HepG2 (cell line): ENCODE results near the gene LONP1. TPM values are rescaled to one million over a fixed set of nuclear protein-coding genes. Genes with fewer than 3 reads are reported as not detected.

ENCODE experiments used
- ADNP ChIP-seq: sonication (generic); formaldehyde crosslinking; IDR thresholded peaks from 2 replicates; pipeline ENCODE4 v1.4.0; 2020; ENCODE audit warnings: missing genetic modification reagents
- EED ChIP-seq: sonication (generic); formaldehyde crosslinking; IDR thresholded peaks from 2 replicates; pipeline ENCODE4 v1.5.0; 2020; ENCODE audit warnings: mild to moderate bottlenecking, missing genetic modification reagents
- KAT2B ChIP-seq: fragments of 150-350 bp; IDR thresholded peaks from 2 replicates; pipeline ENCODE4 v1.6.1; 2014; ENCODE audit warnings: low read depth, low read length, borderline replicate concordance
- SATB2 ChIP-seq: sonication (generic); formaldehyde crosslinking; IDR thresholded peaks from 2 replicates; pipeline ENCODE4 v1.5.0; 2020; ENCODE audit warnings: missing genetic modification reagents
- ZFAT ChIP-seq: sonication (generic); formaldehyde crosslinking; conservative IDR thresholded peaks from 2 replicates; pipeline ENCODE4 v1.8.1; 2023; ENCODE audit warnings: missing genetic modification reagents, inconsistent platforms
- ZFP41 ChIP-seq: sonication (generic); formaldehyde crosslinking; IDR thresholded peaks from 2 replicates; pipeline ENCODE4 v1.4.0; 2020; ENCODE audit warnings: mild to moderate bottlenecking, missing genetic modification reagents, borderline replicate concordance
- ZNF180 ChIP-seq: sonication (generic); formaldehyde crosslinking; IDR thresholded peaks from 2 replicates; pipeline ENCODE4 v1.4.0; 2020; ENCODE audit warnings: low read depth, missing genetic modification reagents, borderline replicate concordance
- ZNF207 ChIP-seq: fragments of 450-650 bp; IDR thresholded peaks from 2 replicates; pipeline ENCODE4 v1.6.1; 2016; ENCODE audit warnings: antibody characterized with exemption, borderline replicate concordance
- ZNF326 ChIP-seq: sonication (generic); formaldehyde crosslinking; IDR thresholded peaks from 2 replicates; pipeline ENCODE4 v1.4.0; 2020; ENCODE audit warnings: missing genetic modification reagents, borderline replicate concordance
- ZNF713 ChIP-seq: sonication (generic); formaldehyde crosslinking; IDR thresholded peaks from 2 replicates; pipeline ENCODE4 v1.4.0; 2020; ENCODE audit warnings: mild to moderate bottlenecking, missing genetic modification reagents
- ZNF747 ChIP-seq: sonication (generic); formaldehyde crosslinking; IDR thresholded peaks from 2 replicates; pipeline ENCODE4 v1.8.1; 2023; ENCODE audit warnings: missing genetic modification reagents, mild to moderate bottlenecking, borderline replicate concordance
- polyA plus RNA-seq, 8 experiments: library from polyadenylated mRNA; depleted of rRNA in 3 of 8; stranded (reverse) in 7 of 8; unstranded in 1 of 8; fragments of >200 nt; fragmentation: Illumina TruSeq in 4 of 8; extraction: Trizol in 4 of 8; gene quantifications; 2 replicates each; pipeline versions ENCODE4 v1.2.1 to v1.2.3, GENCODE V29; 2011 to 2016; ENCODE audit warnings: low read depth in 4 of 8, missing spikeins in 1 of 8, mixed read lengths in 1 of 8; ENCODE audit not compliant: insufficient read depth in 1 of 8
- total RNA-seq, 5 experiments: library from RNA; depleted of rRNA; stranded (reverse); fragments of >200 nt; fragmentation: Illumina TruSeq; extraction: Trizol; gene quantifications; 2 replicates each; pipeline ENCODE4 v1.2.3, GENCODE V29; 2016; ENCODE audit warnings: low read depth in 1 of 5
- TF ChIP-seq, protein P1 (sequence below), 2 experiments: sonication (generic) in 1 of 2; formaldehyde crosslinking in 1 of 2; IDR thresholded peaks; 2 replicates each; pipeline versions ENCODE4 v1.6.1 to v1.9.0; 2014 to 2022; ENCODE audit warnings: antibody characterized with exemption in 1 of 2, borderline replicate concordance in 1 of 2, inconsistent platforms in 1 of 2, low read depth in 1 of 2, missing genetic modification reagents in 1 of 2
- TF ChIP-seq, protein P2 (sequence below): IDR thresholded peaks from 2 replicates; pipeline ENCODE4 v1.6.1; 2016; ENCODE audit warnings: low read depth, missing genetic modification reagents, missing compliant biosample characterization
- TF ChIP-seq, protein P3 (sequence below): sonication (generic); formaldehyde crosslinking; conservative IDR thresholded peaks from 2 replicates; pipeline ENCODE4 v1.4.0; 2020; ENCODE audit warnings: missing genetic modification reagents

LONP1 gene
- total and polyA plus RNA-seq, 2 of the 13 experiments (the other 11 are each of a cell fraction or from before 2014, with no cell fraction given) = 59.5 to 76.8 TPM

DNA sequence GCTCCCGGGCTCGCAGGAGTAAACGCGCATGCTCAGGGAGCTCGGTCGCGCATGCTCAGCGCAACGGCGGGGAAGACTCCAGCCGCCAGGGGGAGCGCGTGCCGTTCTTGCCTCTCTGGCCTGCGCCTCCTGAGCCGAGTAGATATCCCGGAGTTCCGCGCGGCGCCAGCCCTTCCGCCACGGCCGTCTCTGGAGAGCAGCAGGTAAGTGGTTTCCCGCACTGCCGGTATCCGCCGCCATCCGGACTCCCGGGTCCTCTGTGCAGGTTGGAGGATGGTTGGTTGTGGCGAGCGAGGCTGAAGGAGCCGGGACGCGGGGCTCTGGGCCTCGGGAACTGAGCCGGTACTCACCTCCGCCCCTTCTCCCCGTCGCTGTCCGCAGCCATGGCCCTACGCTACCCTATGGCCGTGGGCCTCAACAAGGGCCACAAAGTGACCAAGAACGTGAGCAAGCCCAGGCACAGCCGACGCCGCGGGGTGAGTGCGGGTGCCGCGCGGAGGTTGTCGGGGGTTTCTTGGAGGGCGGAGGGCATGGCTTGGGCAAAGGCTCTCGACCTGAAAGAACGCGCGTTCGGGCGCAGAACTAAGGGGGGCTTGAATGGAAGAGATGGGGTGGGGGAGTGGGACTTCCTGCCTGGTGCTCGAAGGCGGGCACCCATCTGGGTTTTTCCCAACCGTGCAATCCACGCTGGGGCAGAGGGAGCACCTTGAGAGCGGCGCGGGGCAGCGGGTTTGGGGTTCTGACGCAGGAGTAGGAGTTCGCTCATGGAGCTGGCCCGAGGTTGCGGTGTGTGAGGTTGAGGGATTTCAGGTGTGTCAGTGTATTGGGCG is 29.6 kb downstream of the LONP1 start, which contains the start of gene RPL36 (continued):
- TF ChIP-seq, protein P1, sequence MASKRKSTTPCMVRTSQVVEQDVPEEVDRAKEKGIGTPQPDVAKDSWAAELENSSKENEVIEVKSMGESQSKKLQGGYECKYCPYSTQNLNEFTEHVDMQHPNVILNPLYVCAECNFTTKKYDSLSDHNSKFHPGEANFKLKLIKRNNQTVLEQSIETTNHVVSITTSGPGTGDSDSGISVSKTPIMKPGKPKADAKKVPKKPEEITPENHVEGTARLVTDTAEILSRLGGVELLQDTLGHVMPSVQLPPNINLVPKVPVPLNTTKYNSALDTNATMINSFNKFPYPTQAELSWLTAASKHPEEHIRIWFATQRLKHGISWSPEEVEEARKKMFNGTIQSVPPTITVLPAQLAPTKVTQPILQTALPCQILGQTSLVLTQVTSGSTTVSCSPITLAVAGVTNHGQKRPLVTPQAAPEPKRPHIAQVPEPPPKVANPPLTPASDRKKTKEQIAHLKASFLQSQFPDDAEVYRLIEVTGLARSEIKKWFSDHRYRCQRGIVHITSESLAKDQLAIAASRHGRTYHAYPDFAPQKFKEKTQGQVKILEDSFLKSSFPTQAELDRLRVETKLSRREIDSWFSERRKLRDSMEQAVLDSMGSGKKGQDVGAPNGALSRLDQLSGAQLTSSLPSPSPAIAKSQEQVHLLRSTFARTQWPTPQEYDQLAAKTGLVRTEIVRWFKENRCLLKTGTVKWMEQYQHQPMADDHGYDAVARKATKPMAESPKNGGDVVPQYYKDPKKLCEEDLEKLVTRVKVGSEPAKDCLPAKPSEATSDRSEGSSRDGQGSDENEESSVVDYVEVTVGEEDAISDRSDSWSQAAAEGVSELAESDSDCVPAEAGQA (IDR thresholded peaks at IDR 0.05; ENCODE audit: low read depth) = peak; percentile 66
- TF ChIP-seq, protein P1 (CRISPR knock-in tag; IDR thresholded peaks at IDR 0.05; ENCODE audit: borderline replicate concordance) = no peak
- TF ChIP-seq ZFP41 (CRISPR knock-in tag) = no peak
- TF ChIP-seq, protein P2, sequence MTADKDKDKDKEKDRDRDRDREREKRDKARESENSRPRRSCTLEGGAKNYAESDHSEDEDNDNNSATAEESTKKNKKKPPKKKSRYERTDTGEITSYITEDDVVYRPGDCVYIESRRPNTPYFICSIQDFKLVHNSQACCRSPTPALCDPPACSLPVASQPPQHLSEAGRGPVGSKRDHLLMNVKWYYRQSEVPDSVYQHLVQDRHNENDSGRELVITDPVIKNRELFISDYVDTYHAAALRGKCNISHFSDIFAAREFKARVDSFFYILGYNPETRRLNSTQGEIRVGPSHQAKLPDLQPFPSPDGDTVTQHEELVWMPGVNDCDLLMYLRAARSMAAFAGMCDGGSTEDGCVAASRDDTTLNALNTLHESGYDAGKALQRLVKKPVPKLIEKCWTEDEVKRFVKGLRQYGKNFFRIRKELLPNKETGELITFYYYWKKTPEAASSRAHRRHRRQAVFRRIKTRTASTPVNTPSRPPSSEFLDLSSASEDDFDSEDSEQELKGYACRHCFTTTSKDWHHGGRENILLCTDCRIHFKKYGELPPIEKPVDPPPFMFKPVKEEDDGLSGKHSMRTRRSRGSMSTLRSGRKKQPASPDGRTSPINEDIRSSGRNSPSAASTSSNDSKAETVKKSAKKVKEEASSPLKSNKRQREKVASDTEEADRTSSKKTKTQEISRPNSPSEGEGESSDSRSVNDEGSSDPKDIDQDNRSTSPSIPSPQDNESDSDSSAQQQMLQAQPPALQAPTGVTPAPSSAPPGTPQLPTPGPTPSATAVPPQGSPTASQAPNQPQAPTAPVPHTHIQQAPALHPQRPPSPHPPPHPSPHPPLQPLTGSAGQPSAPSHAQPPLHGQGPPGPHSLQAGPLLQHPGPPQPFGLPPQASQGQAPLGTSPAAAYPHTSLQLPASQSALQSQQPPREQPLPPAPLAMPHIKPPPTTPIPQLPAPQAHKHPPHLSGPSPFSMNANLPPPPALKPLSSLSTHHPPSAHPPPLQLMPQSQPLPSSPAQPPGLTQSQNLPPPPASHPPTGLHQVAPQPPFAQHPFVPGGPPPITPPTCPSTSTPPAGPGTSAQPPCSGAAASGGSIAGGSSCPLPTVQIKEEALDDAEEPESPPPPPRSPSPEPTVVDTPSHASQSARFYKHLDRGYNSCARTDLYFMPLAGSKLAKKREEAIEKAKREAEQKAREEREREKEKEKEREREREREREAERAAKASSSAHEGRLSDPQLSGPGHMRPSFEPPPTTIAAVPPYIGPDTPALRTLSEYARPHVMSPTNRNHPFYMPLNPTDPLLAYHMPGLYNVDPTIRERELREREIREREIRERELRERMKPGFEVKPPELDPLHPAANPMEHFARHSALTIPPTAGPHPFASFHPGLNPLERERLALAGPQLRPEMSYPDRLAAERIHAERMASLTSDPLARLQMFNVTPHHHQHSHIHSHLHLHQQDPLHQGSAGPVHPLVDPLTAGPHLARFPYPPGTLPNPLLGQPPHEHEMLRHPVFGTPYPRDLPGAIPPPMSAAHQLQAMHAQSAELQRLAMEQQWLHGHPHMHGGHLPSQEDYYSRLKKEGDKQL (CRISPR knock-in tag) = no peak
- peak; percentile 57; the same call in 1 of the 2 replicates for TF ChIP-seq SATB2 (CRISPR knock-in tag)
- TF ChIP-seq ZNF713 (CRISPR knock-in tag) = no peak
- peak; percentile 92 for TF ChIP-seq EED
- TF ChIP-seq ZFAT (CRISPR knock-in tag) = no peak
- TF ChIP-seq ZNF207 = no peak
- no peak for TF ChIP-seq ZNF326 (CRISPR knock-in tag)
- TF ChIP-seq, protein P3, sequence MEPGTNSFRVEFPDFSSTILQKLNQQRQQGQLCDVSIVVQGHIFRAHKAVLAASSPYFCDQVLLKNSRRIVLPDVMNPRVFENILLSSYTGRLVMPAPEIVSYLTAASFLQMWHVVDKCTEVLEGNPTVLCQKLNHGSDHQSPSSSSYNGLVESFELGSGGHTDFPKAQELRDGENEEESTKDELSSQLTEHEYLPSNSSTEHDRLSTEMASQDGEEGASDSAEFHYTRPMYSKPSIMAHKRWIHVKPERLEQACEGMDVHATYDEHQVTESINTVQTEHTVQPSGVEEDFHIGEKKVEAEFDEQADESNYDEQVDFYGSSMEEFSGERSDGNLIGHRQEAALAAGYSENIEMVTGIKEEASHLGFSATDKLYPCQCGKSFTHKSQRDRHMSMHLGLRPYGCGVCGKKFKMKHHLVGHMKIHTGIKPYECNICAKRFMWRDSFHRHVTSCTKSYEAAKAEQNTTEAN = peak; percentile 74; the same call in 1 of the 2 replicates
- TF ChIP-seq ADNP (CRISPR knock-in tag) = no peak
- 0 out of 2 replicates have a peak, but pooled peaks have one; percentile 61 for TF ChIP-seq ZNF747 (CRISPR knock-in tag)
- TF ChIP-seq ZNF180 (CRISPR knock-in tag) = peak; percentile 46; the same call in 1 of the 2 replicates
- no peak for TF ChIP-seq KAT2B
